DOHH2 (cell line): Measurements from ENCODE around the gene LRP8.

ENCODE experiments used
- H3F3A ChIP-seq: fragments of 200-600 bp; sonication (generic), shearing (Covaris generic); 2 replicates; pipeline ENCODE4 v1.6.0; 2016; ENCODE audit warnings: antibody characterized with exemption, mild to moderate bottlenecking; ENCODE audit not compliant: control insufficient read depth, insufficient read depth
- H3K27ac ChIP-seq: fragments of 200-600 bp; sonication (generic); 2 replicates; pipeline ENCODE4 v1.5.1; 2014; ENCODE audit warnings: low read depth, mild to moderate bottlenecking, low read length, moderate library complexity
- H3K27me3 ChIP-seq: fragments of 200-600 bp; sonication (generic); 2 replicates; pipeline ENCODE4 v1.6.1; 2014; ENCODE audit warnings: mild to moderate bottlenecking, low read length, mixed read lengths; ENCODE audit not compliant: control insufficient read depth
- H3K36me3 ChIP-seq: fragments of 200-600 bp; sonication (generic); 2 replicates; pipeline ENCODE4 v1.6.1; 2014; ENCODE audit warnings: mild to moderate bottlenecking, low read length, moderate library complexity, mixed read lengths; ENCODE audit not compliant: control insufficient read depth
- H3K4me1 ChIP-seq: fragments of 200-600 bp; sonication (generic); 2 replicates; pipeline ENCODE4 v1.6.1; 2014; ENCODE audit warnings: mild to moderate bottlenecking, low read length, mixed read lengths; ENCODE audit not compliant: control insufficient read depth
- H3K4me2 ChIP-seq: fragments of 200-600 bp; sonication (generic); 2 replicates; pipeline ENCODE4 v1.6.0; 2014; ENCODE audit warnings: mild to moderate bottlenecking, low read length, moderate library complexity
- H3K4me3 ChIP-seq: fragments of 200-600 bp; sonication (generic); 2 replicates; pipeline ENCODE4 v1.5.1; 2014; ENCODE audit warnings: mild to moderate bottlenecking, low read length, mixed read lengths
- H3K79me2 ChIP-seq: fragments of 200-600 bp; sonication (generic); 2 replicates; pipeline ENCODE4 v1.6.1; 2014; ENCODE audit warnings: mild to moderate bottlenecking, low read length, mixed read lengths; ENCODE audit not compliant: control insufficient read depth
- H3K9me2 ChIP-seq: fragments of 200-600 bp; sonication (generic); replicated peaks from 2 replicates; pipeline ENCODE4 v1.6.1; 2014; ENCODE audit warnings: mild to moderate bottlenecking, low read length, mixed read lengths; ENCODE audit not compliant: control insufficient read depth
- H3K9me3 ChIP-seq: fragments of 200-600 bp; sonication (generic); 2 replicates; pipeline ENCODE4 v1.6.1; 2014; ENCODE audit warnings: antibody characterized with exemption, low read length, mixed read lengths; ENCODE audit not compliant: control insufficient read depth, insufficient read depth
- H4K20me1 ChIP-seq: fragments of 200-600 bp; sonication (generic); 2 replicates; pipeline ENCODE4 v1.6.0; 2014; ENCODE audit warnings: low read depth, mild to moderate bottlenecking, antibody characterized with exemption, low read length, moderate library complexity; ENCODE audit not compliant: control insufficient read depth, insufficient read depth
- EZH2phosphoT487 ChIP-seq: fragments of 200-600 bp; sonication (generic); IDR thresholded peaks from 2 replicates; pipeline ENCODE4 v1.6.1; 2017; ENCODE audit warnings: borderline replicate concordance, mild to moderate bottlenecking, antibody characterized with exemption, low read length, moderate library complexity, mixed read lengths
- TF ChIP-seq, protein P1 (sequence below): fragments of 200-600 bp; sonication (generic); IDR thresholded peaks from one replicate; pipeline ENCODE4 v1.5.1; 2014; ENCODE audit warnings: antibody characterized with exemption, mild to moderate bottlenecking, low read depth, low read length; ENCODE audit not compliant: poor library complexity, severe bottlenecking

LRP8 gene

DNA sequence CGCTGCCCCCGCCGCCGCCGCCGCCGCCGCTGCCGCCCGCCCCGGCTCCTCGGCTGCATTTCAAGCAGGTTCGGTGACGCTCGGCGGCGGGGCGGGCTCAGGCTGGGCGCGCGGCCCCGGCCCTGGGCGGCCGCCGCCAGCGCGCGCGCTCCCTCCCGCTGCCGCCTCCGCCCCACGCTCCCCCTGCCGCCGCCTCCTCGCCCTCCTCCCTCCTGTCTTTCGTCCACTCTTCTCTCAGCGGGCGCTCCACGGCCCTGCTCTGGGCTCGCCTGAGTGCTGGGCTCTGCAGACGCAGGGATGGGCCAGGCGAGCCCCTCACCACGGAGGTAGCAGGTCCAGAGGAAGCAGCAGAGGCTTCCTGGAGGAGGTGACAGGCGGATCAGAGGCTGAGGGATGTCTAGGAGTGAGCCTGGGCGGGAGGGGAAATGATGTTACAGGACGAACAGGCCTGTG lies at the start of gene LRP8:
Gene LRP8 (minus strand): TSS at position 62 of the 453 bp plus-strand sequence. CDS start 158 bp downstream, outside the sequence.
- no peaks in the 10 kb centered on the region for H3K27me3 ChIP-seq
- peaks cover 47% of the 10 kb centered on the region for H3K79me2 ChIP-seq
- TF ChIP-seq, protein P1, sequence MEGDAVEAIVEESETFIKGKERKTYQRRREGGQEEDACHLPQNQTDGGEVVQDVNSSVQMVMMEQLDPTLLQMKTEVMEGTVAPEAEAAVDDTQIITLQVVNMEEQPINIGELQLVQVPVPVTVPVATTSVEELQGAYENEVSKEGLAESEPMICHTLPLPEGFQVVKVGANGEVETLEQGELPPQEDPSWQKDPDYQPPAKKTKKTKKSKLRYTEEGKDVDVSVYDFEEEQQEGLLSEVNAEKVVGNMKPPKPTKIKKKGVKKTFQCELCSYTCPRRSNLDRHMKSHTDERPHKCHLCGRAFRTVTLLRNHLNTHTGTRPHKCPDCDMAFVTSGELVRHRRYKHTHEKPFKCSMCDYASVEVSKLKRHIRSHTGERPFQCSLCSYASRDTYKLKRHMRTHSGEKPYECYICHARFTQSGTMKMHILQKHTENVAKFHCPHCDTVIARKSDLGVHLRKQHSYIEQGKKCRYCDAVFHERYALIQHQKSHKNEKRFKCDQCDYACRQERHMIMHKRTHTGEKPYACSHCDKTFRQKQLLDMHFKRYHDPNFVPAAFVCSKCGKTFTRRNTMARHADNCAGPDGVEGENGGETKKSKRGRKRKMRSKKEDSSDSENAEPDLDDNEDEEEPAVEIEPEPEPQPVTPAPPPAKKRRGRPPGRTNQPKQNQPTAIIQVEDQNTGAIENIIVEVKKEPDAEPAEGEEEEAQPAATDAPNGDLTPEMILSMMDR = no peak
- TF ChIP-seq EZH2phosphoT487 = no peak
- H3K9me3 ChIP-seq = no peaks in the 10 kb centered on the region
- peak within 1 kb of the TSS; percentile 95 for H3K4me3 ChIP-seq
- H3K9me2 ChIP-seq = no peaks in the 10 kb centered on the region
- peak within 1 kb of the TSS; percentile 94 for H3K4me2 ChIP-seq
- H3K36me3 ChIP-seq = peaks cover 39% of the 10 kb centered on the region
- H3F3A ChIP-seq = no peaks in the 10 kb centered on the region
- peaks cover 23% of the 10 kb centered on the region for H3K4me1 ChIP-seq
- peaks cover 20% of the 10 kb centered on the region for H4K20me1 ChIP-seq
- H3K27ac ChIP-seq = peak within 1 kb of the TSS; percentile 84

DNA sequence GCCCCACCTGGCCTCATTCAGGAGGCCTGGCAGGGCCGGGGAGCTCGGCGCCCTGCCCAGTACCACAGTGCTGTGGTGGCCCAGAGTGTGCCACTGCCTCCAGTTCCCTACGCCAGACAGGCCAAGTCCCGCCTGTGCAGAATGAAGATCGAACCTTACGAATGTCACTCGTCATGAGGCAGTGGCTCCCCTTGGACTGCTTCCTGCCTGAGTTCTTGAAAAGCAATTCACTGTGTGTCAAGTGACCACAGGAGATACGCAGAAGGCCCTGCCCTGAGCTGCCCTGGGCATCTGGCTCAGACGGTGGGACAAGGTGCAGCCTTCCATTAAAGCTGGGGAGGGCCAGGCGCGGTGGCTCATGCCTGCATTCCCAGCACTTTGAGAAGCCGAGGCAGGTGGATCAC lies 49.6 kb upstream of the LRP8 start:
- Histone ChIP-seq H3K4me3 (no peak overlapping the region), H3K9me3 (no peaks in the 10 kb centered on the region), H3K4me1 (no peaks in the 10 kb centered on the region), H3K27me3 (peaks cover 22% of the 10 kb centered on the region), H3K27ac (no peak overlapping the region), H3K36me3 (no peaks in the 10 kb centered on the region), H3K9me2 (no peaks in the 10 kb centered on the region), H3K4me2 (no peak overlapping the region), H4K20me1 (no peaks in the 10 kb centered on the region), H3K79me2 (no peaks in the 10 kb centered on the region), H3F3A (no peaks in the 10 kb centered on the region)
- TF ChIP-seq, protein P1 = no peak
- no peak for TF ChIP-seq EZH2phosphoT487

DNA sequence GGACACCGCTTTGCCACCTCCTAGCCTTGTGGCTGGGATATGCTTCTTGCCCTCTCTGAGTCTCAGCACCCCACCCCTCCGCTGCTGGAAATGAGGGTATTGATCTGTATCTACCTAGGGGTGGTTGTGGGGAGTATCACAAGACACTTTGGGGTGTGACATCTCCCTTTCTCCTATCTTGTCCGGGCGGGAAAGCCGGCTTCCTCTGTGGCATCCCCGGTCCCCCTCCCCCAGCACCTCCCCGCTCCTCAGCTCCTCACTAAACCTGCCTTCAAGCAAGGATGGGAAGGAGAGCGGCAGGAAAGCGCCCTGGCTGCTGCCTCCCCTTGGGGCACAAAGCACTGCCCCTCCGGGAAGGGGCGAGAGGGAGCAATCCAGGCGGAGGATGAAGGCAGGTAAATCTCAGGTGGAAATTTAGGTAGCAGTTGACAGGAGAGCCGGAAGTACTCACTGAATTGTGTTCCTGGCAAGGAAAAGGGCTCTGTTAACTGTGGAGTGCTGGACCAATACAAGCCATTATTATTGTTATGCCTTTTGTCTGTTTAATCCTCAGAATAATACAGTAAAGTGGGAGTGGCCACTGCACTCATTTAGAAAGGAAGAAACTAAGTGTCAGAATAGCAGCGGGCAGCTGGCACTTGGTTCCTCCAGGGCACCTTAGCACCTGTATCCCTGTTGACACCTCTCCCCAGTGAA lies 49.0 kb upstream of the LRP8 start:
- no peak overlapping the region for H3K27ac ChIP-seq
- H3K4me2 ChIP-seq = no peak overlapping the region
- peaks cover 17% of the 10 kb centered on the region for H3K27me3 ChIP-seq
- TF ChIP-seq, protein P1 = no peak
- TF ChIP-seq EZH2phosphoT487 = no peak
- no peaks in the 10 kb centered on the region for H3K36me3 ChIP-seq
- no peaks in the 10 kb centered on the region for H3K9me2 ChIP-seq
- H4K20me1 ChIP-seq = no peaks in the 10 kb centered on the region
- H3K79me2 ChIP-seq = no peaks in the 10 kb centered on the region
- H3K4me1 ChIP-seq = no peaks in the 10 kb centered on the region
- no peaks in the 10 kb centered on the region for H3K9me3 ChIP-seq
- H3F3A ChIP-seq = no peaks in the 10 kb centered on the region
- H3K4me3 ChIP-seq = no peak overlapping the region
